Measurements from ENCODE around the gene TTLL1. TPM values are rescaled to one million over a fixed set of nuclear protein-coding genes. Genes with fewer than 3 reads are reported as not detected.
"Not testable (repeated sequence)": the region's sequence is repeated elsewhere in the genome, so short reads cannot be mapped to it uniquely, and the experiment has no call there.

TTLL1 gene
- total RNA-seq, 2 donors from 2014 or later, result 1.1 to 4.3 TPM

DNA sequence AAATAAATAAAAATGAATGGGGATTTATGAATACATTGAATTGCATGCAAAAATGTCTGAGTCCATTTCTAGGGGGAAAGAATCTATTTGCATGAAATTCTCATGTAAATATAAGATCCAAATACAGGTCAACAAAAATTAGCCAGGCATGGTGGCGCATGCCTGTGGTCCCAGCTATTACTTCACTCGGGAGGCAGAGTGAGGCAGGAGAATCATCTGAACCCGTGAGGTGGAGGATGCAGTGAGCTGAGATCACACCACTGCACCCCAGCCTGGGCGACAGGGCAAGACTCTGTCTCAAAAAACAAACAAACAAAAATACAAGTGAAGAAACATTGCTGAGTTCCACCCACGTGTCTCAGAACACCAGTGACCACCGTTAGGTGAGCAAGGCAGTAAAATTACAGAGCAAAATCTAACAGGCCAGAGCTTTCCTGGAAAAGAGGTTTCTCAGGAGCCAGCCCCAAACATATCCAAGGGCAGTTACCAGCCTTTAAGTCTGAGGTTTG lies 91.6 kb downstream of the TTLL1 start:
- ATAC-seq (ENCODE audit: insufficient number of reproducible peaks, low FRiP score, low read depth) (no peak), DNase-seq (ENCODE audit: low spot score) (no peak)
- H3K4me3 ChIP-seq, result no peak overlapping the region
- peak overlapping the region; percentile 94 to 95 for H3K27ac ChIP-seq
- no peaks in the 10 kb centered on the region for H3K36me3 ChIP-seq
- H3K9me3 ChIP-seq, result no peaks in the 10 kb centered on the region
- peaks cover 89 to 98% of the 10 kb centered on the region in 2 donors for H3K4me1 ChIP-seq (ENCODE audit: control insufficient read depth in 1 of 2, low read depth in 2 of 2)
- TF ChIP-seq, protein P1, sequence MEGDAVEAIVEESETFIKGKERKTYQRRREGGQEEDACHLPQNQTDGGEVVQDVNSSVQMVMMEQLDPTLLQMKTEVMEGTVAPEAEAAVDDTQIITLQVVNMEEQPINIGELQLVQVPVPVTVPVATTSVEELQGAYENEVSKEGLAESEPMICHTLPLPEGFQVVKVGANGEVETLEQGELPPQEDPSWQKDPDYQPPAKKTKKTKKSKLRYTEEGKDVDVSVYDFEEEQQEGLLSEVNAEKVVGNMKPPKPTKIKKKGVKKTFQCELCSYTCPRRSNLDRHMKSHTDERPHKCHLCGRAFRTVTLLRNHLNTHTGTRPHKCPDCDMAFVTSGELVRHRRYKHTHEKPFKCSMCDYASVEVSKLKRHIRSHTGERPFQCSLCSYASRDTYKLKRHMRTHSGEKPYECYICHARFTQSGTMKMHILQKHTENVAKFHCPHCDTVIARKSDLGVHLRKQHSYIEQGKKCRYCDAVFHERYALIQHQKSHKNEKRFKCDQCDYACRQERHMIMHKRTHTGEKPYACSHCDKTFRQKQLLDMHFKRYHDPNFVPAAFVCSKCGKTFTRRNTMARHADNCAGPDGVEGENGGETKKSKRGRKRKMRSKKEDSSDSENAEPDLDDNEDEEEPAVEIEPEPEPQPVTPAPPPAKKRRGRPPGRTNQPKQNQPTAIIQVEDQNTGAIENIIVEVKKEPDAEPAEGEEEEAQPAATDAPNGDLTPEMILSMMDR (IDR thresholded peaks at IDR 0.05), result no peak
- no peaks in the 10 kb centered on the region for H3K27me3 ChIP-seq (replicated peaks; ENCODE audit: insufficient read depth)

DNA sequence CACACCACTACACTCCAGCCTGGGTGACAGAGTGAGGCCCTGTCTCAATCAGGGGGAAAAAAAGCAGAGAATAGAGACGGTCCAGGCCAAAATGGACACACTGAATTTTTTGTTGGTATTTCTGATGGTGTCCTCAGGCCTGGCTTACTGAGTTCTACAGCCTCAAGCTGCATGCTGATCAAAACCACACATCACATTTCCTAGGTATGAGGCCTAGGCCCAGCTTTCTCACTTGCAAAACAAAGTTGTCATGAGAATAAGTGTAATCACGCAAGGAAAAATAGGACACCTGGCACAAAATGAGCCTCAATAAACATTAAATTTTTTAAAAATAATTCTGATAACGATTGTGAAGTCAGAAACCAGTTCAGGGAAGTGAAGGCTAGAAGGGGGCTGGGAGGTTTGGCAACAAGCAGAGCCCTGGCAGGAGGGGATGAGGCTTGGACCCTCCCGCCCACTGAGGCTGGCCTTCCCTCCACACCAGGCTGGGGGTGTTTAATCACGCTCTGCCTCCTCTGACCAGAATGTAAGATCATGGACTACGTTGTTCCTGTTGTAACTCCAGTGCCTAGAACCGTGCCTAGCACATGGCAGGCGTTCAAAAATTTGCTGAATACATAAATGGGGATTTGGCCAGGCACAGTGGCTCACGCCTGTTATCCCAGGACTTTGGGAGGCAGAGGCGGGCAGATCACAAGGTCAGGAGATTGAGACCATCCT lies 92.4 kb downstream of the TTLL1 start:
- Histone ChIP-seq H3K4me1 (ENCODE audit: control insufficient read depth in 1 of 2, low read depth in 2 of 2) (peaks cover 80 to 98% of the 10 kb centered on the region in 2 donors), H3K4me3 (no peak overlapping the region), H3K36me3 (no peaks in the 10 kb centered on the region), H3K9me3 (no peaks in the 10 kb centered on the region), H3K27ac (peak overlapping the region; percentile 94 to 95), H3K27me3 (replicated peaks; ENCODE audit: insufficient read depth) (no peaks in the 10 kb centered on the region)
- DNase-seq (ENCODE audit: low spot score) (no peak), ATAC-seq (ENCODE audit: insufficient number of reproducible peaks, low FRiP score, low read depth) (no peak)
- TF ChIP-seq, protein P1 (IDR thresholded peaks at IDR 0.05), result no peak

DNA sequence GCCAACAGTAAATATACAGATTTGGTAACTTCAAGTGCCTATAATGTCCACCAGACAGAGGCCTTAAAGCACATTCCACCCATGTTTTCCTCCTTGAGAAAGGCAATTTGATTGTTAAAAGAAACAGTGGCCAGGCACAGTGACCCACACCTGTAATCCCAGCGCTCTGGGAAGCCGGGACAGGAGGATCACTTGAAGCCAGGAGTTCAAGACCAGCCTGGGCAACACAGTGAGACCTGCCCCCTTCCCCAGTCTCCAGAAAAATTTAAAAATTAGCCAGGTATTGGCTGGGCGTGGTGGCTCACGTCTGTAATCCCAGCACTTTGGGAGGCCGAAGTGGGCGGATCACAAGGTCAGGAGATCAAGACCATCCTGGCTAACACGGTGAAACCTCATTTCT lies 93.5 kb downstream of the TTLL1 start:
- Histone ChIP-seq H3K4me1 (ENCODE audit: control insufficient read depth in 1 of 2, low read depth in 2 of 2) (peaks cover 74 to 98% of the 10 kb centered on the region in 2 donors), H3K27ac (peak overlapping the region; percentile 94 to 95), H3K4me3 (peak overlapping the region; percentile 70)
- not testable (repeated sequence) for ATAC-seq (ENCODE audit: insufficient number of reproducible peaks, low FRiP score, low read depth); DNase-seq (ENCODE audit: low spot score); H3K36me3 ChIP-seq; H3K9me3 ChIP-seq; H3K27me3 ChIP-seq (replicated peaks; ENCODE audit: insufficient read depth)

DNA sequence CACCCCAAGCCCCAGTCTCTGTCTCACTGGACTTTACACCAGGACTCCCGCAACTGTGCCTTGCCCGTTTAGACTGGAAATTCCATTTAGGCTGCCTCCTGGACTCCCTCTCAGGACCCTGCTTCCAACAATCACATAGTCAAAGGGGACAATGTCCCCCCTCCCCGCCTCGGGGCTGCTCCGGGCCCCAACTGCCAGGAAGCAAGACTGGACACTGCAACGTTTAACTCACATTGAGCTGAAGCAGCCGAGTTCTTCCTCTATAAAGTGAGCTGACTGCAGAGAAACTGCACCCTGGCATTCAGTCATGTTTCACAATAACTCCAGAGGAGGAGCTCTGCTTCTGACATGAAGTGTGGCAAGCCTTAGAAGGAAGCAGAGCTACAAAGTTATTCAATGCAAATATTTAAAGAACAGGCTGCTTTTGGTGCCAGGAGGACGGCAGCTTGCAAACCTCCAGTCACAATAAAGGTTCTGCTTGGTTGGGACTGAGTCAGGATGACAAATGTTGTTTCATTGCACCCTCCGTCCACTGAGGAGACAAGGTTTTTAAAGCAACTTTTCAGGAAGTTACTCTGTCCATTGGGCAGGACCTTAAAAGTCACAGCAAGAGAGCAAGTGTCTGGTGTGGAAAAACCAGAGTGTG lies 94.2 kb downstream of the TTLL1 start:
- H3K4me1 ChIP-seq (ENCODE audit: control insufficient read depth in 1 of 2, low read depth in 2 of 2), result peaks cover 73 to 98% of the 10 kb centered on the region in 2 donors
- H3K4me3 ChIP-seq, result peak overlapping the region; percentile 70
- no peaks in the 10 kb centered on the region for H3K9me3 ChIP-seq
- DNase-seq (ENCODE audit: low spot score), result peak; percentile 60
- H3K36me3 ChIP-seq, result no peaks in the 10 kb centered on the region
- H3K27ac ChIP-seq, result peak overlapping the region; percentile 94 to 95
- peak; percentile 83 for ATAC-seq (ENCODE audit: insufficient number of reproducible peaks, low FRiP score, low read depth)
- TF ChIP-seq, protein P1 (IDR thresholded peaks at IDR 0.05), result no peak
- no peaks in the 10 kb centered on the region for H3K27me3 ChIP-seq (replicated peaks; ENCODE audit: insufficient read depth)

DNA sequence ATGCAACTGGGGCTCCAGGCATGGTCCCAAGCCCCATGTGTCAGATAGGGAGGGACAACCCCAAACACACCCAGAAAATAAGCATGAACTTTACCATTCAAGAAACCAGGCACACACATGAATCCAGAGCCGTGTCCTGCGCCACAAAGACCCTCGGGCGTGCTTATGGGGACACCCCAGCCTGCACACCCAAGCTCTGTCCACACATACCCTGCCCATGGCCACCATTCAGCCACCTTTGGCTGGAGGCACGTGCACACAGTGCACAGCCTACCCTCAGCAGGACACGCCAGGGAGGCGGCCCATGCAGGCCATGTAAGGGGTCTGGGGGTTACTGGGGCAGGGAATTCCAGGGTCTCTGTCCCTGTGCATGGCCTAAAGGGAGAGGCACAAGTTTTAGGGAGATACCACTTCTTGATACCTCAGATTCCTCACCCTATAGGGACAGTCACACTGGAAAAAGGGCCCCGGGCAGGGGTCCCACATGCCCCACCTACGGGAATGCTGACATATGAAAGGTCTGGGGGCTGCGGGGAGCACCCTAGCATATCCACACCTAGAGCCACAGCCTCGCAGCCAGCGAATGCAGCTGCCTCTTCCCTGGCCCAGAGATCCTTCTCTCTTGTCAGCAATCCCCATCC lies 94.8 kb downstream of the TTLL1 start:
- Histone ChIP-seq H3K4me1 (ENCODE audit: control insufficient read depth in 1 of 2, low read depth in 2 of 2) (peaks cover 66 to 96% of the 10 kb centered on the region in 2 donors), H3K27me3 (replicated peaks; ENCODE audit: insufficient read depth) (no peaks in the 10 kb centered on the region), H3K4me3 (peak overlapping the region; percentile 70), H3K9me3 (no peaks in the 10 kb centered on the region), H3K36me3 (no peaks in the 10 kb centered on the region), H3K27ac (peak overlapping the region; percentile 94 to 95)
- ATAC-seq (ENCODE audit: insufficient number of reproducible peaks, low FRiP score, low read depth) (no peak), DNase-seq (ENCODE audit: low spot score) (no peak)
- TF ChIP-seq, protein P1 (IDR thresholded peaks at IDR 0.05), result no peak

Measured in thoracic aorta (tissue), 2 donors.